Vagina (tissue), 2 donors: Measurements from ENCODE around the gene STK40.

Source experiments
- POLR2A ChIP-seq, 2 donors: fragments of 450-650 bp; IDR thresholded peaks; one replicate each; pipeline ENCODE4 v1.6.1; 2017; ENCODE audit warnings: antibody characterized with exemption in 2 of 2, mild to moderate bottlenecking in 2 of 2, moderate library complexity in 2 of 2
- TF ChIP-seq, protein P1 (sequence below), 3 experiments: fragments of 450-650 bp in 2 of 3; fragments of 200-600 bp in 1 of 3; sonication (generic) in 1 of 3; IDR thresholded peaks; one replicate each; pipeline ENCODE4 v1.5.1; 2017 to 2019; ENCODE audit warnings: antibody characterized with exemption in 3 of 3, mild to moderate bottlenecking in 2 of 3, moderate library complexity in 2 of 3

DNA sequence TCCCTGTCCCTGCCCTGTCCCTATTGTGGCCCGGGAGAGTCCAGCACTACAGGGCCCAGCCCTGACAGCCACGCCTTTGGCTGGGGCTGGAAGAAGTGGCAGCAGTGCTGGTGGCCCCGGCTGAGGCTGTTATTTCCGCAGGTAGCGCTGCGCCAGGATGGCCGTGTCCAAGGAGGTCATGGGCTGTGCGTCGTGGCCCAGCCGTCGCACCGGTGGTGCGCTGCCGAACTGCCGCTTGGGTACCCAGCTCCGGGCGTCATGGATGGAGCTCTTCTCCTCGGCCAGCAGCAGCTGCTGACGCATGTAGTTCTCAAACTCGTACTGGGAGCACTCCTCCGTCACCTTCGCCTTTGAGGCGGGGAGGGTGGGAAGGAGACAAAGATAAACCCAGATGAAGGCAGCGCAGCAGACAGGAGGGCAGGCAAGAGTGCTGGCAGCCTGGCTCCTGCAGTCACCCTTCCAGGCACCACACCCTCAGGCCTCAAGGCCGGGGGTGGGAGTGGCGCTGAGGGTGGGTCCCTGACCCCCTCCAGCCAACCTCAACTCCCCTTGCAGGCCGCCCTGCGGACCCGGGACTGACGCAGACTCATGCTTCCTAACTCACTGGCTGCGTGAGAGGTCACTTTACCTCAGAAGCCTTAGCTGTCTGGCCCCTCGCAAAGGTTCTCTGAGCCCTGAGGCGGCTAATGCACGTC lies 44.0 kb downstream of the STK40 start:
- TF ChIP-seq POLR2A (IDR thresholded peaks at IDR 0.05), result no peak
- TF ChIP-seq, protein P1, sequence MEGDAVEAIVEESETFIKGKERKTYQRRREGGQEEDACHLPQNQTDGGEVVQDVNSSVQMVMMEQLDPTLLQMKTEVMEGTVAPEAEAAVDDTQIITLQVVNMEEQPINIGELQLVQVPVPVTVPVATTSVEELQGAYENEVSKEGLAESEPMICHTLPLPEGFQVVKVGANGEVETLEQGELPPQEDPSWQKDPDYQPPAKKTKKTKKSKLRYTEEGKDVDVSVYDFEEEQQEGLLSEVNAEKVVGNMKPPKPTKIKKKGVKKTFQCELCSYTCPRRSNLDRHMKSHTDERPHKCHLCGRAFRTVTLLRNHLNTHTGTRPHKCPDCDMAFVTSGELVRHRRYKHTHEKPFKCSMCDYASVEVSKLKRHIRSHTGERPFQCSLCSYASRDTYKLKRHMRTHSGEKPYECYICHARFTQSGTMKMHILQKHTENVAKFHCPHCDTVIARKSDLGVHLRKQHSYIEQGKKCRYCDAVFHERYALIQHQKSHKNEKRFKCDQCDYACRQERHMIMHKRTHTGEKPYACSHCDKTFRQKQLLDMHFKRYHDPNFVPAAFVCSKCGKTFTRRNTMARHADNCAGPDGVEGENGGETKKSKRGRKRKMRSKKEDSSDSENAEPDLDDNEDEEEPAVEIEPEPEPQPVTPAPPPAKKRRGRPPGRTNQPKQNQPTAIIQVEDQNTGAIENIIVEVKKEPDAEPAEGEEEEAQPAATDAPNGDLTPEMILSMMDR (IDR thresholded peaks at IDR 0.05), result no peak
